GM21390 (cell line): ENCODE measurements around the gene GSN.

Experiments used
- ATAC-seq: cut with Tn5 transposase; IDR thresholded peaks from one replicate; pipeline ENCODE4 v1.9.1; 2021; ENCODE audit not compliant: unreplicated experiment

The GSN gene

DNA sequence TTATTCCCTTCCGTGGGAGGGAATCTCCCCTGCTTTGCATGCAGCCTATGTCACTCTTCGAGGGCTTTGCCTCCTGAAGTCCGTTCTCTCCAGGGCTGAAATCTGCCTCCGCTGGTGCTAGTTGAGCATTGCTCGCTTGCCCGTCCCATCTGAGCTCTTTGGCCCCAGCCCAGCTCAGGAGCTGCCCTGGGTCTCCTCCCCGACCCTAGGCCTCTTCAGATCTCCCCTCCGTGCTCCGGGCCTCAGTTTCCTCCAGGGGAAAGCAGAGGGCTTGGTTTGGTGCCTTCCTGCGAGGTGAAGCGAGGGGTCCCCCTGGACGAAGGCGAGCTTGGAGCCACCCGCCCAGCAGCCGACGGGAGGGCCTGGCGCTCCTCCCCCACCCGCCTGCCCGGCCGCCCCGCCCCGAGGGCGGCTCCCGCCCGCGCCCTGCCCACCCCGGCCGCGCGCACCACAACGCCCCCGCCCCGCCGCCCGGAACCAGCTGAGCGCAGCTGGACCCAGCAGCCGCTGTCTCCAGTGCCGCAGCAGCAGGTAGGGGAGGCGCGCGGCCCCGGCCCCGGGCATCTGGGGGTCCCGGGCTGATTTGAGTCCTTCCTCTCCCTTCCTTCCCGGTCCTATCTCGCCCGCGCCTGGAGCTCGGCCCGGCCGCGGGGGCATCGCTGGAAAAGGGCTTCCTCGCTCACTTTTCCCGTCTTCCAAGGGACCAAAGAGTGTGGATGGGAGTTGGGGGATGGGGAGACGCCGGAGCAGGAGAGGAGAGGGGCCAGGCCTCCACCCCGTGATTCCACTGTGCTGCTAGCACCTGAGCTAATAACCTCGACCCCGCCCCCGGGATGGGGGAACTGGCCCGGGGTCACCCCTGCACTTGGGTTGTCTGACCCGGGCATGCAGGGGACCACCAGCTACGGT, at the start of gene GSN:
Gene GSN (plus strand): TSS at position 474 of the 909 bp plus-strand sequence. CDS start 33,810 bp downstream, outside the sequence.
- peak; percentile 70 for ATAC-seq

GRCh38 chr9:121218357-121219027, 49.5 kb upstream of the GSN start:
- peak; percentile 21 for ATAC-seq

- no peak for ATAC-seq
These were observed 48.4 kb upstream of the GSN start for GRCh38 chr9:121219530-121219929.

DNA sequence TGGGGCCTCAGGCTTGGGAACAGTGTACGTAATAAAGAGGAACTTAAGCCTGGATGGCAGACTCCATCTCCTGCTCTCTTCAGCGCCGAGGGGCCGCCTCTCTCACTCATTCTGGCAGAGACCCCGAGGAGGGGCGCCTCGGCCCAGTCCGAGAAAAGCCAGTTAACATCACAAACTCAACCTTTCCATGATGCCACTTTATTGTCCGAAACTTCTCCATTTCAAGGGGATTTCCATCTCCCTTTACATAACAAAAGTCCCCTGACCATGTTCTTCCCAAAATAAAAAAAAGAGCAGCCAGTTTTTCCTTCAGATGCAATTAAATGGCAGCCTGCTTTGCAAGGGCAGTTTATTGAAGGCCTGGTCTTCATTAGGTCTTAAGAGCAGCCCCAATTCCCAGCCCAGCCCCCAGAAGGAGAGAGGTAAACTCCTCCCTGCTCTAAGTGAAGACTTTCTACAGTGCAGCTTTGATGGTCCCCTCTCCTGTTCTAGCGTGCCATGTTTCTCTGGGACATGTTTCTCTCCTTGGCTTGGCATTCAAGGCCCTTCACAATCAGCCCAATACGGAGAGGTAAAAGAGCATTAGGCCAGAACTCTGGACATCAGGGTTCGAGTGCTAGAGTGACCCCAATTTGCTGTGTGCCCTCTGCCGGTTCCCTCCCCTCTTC, 46.8 kb upstream of the GSN start:
- ATAC-seq: no peak

DNA sequence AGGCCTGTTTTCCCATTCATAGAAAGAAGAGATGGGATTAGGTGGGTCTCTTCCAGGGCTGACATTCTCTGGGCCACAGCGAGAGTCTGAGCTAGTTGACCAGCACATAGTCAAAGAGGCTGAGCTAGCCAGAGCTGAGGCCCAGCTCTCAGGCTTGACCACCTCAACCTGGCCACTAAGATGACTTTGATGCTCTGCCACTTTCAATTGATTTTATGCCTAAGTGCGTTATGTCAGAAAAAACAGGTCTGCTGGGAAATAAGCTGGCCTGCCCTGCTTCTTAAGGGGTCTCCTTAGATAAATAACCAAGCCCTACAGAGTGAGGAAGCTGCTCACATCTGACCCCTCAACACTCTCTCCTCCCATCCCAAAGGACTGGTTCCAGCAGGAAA, 46.3 kb upstream of the GSN start:
- no peak for ATAC-seq

DNA sequence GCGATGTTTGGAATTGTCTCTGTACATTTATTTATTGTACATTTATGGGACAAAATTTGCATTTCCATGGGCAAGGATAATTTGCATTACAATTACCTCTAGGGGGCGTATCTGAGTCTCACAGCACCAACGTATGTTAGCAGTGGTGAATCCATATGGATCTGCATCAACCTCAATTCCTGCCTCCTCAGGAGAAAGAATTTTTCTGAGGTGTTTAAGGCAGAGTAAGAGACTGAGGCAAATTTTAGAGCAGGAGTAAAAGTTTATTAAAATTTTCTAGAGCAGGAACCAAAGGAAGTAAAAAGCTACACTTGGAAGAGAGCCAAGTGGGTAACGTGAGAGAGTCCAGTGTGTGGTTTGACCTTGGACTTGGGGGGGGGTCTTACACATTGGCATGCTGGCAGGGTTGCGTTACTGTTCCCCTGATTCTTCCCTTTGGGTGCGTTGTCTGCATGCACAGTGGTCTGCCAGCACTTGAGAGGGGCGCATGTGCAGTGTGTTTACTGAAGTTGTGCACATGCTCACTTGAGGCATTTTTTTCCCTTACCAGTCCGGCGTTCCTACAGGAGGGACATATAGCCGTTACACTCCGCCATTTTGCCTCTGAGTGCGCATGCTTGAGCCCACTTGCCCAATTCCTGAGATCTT, 45.3 kb upstream of the GSN start:
- ATAC-seq: no peak

- ATAC-seq: no peak
These were observed 42.7 kb upstream of the GSN start for GRCh38 chr9:121225240-121225639.

DNA sequence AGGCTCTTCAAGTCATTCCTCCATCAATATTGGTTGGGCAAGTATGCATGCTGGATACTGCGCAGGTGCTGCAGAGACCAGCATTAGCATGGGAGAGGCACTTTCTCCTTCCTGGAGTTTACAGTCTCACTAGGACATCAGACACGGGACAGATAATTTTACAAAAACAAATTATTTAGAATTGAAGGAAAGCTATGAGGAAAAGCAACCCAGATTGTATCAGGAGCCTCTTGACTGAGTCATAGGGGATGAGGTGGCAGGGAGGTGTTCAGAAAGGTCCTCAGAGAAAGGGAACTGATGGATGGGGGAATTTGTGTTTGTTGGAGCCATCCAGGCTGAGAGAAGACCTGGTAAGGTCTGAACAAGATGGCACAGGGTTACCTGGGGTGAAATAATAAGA, 41.8 kb upstream of the GSN start:
- ATAC-seq: no peak

DNA sequence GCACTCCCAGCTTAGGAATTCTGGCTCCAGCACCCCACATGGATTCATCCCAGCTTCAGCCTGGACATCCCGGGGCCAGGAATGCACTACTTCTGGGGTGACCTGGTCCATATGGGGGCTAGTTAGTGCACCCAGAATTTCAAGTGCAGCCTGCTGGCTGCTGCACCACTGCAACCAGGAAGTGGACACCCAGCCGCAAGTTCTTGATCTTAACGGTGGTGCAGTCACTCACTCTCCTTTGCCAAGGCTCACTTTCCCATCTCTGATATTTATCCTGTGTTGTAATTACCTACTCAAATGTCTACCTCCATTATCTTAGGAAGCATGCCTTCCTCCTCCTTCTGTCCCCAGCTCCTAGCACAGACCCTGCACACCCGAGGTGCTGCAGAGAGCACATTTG, 40.1 kb upstream of the GSN start:
- no peak for ATAC-seq

GRCh38 chr9:121230256-121230655, 37.7 kb upstream of the GSN start:
- no peak for ATAC-seq

- no peak for ATAC-seq
These were observed 35.7 kb upstream of the GSN start for GRCh38 chr9:121232251-121232650.

DNA sequence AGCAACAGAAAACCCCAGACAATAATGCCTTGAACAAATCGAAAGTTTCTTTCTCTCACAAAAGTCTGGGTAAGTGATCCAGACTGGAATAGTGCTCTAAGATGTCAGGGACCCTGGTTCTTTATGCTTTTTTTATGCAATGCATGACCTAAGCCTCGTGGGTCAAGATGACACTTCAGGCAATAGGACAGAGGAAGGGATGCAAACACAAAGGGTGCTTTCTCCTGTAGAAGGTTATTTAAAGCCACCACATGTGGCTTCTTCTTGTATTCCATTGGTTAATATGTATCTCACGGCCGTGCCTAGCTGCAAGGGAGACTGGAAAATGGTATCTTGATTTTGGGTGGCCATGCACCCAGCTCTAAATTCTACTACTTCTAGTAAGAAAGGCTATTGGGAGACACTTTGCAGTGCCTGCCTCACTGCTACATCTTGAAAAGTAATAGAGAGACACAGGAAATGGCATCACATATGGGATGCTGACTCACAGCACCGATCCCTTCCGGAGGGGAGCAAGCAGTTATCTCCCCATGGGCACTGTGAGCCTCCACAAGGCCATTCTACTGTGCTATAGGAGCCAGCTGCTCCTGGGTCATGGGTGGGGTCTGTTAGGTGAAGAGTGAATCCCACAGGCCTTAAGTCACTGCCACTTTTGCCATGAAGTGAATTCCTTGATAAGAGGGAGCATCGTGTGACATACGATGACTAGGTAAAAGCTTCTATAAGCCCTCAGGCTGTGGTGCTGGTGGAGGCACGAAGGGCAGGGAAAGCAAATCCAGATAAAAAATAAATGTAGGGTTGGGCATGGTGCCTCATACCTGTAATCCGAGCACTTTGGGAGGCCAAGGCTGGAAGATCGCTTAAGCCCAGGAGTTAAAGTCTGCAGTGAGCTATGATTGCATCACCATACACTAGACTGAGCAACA, 33.8 kb upstream of the GSN start:
- no peak for ATAC-seq

- ATAC-seq: no peak
These were observed 33.2 kb upstream of the GSN start for GRCh38 chr9:121234832-121235161.

DNA sequence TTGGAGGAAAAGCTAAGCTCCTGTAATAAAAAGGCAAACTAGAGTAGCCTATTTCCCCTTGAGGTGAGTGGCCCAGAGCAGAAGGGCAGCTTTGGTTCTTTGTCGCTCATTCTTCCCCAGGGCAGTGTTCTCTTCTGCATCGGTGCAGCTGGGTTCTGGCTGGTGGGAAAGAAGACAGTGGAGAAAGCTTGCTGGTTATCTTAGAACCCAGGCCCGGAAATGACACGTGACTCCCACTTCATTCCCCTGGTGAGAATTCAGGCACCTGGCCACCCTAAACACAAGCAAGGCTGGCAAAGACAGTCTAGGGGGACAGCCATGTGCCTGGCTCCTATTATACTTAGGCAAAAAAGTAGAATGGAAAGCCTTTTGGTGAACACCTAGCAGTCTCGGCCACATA, 32.5 kb upstream of the GSN start:
- ATAC-seq: no peak

DNA sequence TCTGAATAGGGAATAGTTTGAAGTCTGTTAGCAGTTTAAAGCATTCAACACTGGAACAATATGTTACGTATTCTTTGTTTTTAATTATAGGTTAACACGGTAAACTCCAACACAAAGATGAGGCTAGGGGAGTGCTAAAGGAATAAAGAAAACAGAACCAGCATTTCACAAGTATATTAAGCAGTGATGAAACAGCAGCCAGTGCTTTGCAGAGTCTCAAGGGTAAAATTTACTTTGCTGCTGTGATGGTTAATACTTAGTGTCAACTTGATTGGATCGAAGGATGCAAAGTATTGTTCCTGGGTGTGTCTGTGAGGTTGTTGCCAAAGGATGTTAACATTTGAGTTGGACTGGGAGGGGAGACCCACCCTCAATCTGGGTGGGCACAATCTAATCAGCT, 30.0 kb upstream of the GSN start:
- no peak for ATAC-seq

- no peak for ATAC-seq
These were observed 28.9 kb upstream of the GSN start for GRCh38 chr9:121239071-121239470.

- no peak for ATAC-seq
These were observed 28.1 kb upstream of the GSN start for GRCh38 chr9:121239851-121240250.

- no peak for ATAC-seq
These were observed 27.4 kb upstream of the GSN start for GRCh38 chr9:121240472-121241135.

DNA sequence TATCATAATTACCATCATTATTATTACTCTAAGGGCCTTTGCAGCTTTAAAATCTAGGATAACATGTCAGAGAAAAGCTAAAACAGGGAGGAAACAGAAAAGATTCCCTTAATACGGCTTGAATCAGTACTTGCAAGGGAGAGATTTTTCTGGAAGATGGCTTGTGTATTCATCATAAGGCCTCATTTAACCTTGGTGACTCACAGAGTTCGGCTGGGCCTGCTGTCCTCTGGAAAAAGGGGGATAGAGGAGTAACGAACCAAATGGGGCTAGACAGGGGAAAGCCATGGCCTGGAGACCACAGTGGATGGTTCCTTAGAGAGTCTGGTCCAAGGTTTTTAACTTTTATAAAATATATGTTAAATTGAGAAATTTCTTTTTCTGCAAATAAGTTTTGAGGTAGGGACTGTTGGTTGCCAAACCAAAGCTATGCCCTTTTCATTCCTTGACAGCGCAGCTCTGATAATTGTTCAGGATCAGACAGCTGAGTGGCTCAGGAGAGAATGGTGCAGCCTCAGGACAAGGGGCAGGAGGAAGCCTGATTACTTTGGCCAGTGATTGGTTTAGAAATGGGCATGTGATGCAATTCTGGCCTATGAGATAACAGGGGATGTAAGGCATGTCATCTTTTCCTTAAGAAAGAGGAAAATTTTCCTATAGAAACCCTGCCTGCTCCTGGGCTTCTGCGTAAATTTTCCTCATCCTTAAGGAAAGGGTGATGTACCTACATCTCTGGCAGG, 25.6 kb upstream of the GSN start:
- no peak for ATAC-seq
